H1 (cell line): ENCODE data around the gene JAKMIP2. TPM values are rescaled to one million over a fixed set of nuclear protein-coding genes. Genes with fewer than 3 reads are reported as not detected.

Source experiments
- CTCF ChIA-PET: fragments of 300-600 bp; sonication (Branson Sonifier 250); formaldehyde crosslinking; loops from one replicate; lab custom pipeline; 2021; ENCODE audit not compliant: partially characterized antibody; lab: Charles Lee
- POLR2A ChIA-PET: fragments of 300-600 bp; sonication (Branson Sonifier 250); formaldehyde crosslinking; loops from one replicate; lab custom pipeline; 2021; ENCODE audit warnings: inconsistent platforms; ENCODE audit not compliant: partially characterized antibody; lab: Charles Lee
- DNase-seq, 2 experiments: peaks; one replicate each; pipeline versions ENCODE4 v3.0.0 to v3.0.0-alpha.2; 2010 to 2022; ENCODE audit warnings: low spot score in 2 of 2, low read depth in 1 of 2, mixed read lengths in 1 of 2
- FAIRE-seq: peaks from 2 replicates; lab custom pipeline; 2011; peaks lifted over from hg19 to GRCh38; lab: Jason Lieb, UNC
- H2AFZ ChIP-seq: 2 replicates; pipeline ENCODE4 v1.8.1; 2012; ENCODE audit warnings: low read length, inconsistent platforms
- H2AK5ac ChIP-seq: 2 replicates; pipeline ENCODE4 v1.6.1; 2013; ENCODE audit warnings: low read depth, low read length
- H2BK120ac ChIP-seq: replicated peaks from 2 replicates; pipeline ENCODE3; 2013; ENCODE audit warnings: low read depth, low read length, inconsistent platforms
- H2BK12ac ChIP-seq: 2 replicates; pipeline ENCODE4 v1.6.1; 2013; ENCODE audit warnings: low read depth, low read length
- H2BK15ac ChIP-seq: 2 replicates; pipeline ENCODE4 v1.6.1; 2013; ENCODE audit warnings: low read length
- H2BK20ac ChIP-seq: 2 replicates; pipeline ENCODE4 v1.6.1; 2013; ENCODE audit warnings: low read length
- H2BK5ac ChIP-seq: 2 replicates; pipeline ENCODE4 v1.6.1; 2013; ENCODE audit warnings: low read depth, low read length
- H3K14ac ChIP-seq: 2 replicates; pipeline ENCODE4 v1.6.1; 2013; ENCODE audit warnings: inconsistent platforms; ENCODE audit not compliant: insufficient read length
- H3K18ac ChIP-seq: 2 replicates; pipeline ENCODE4 v1.6.1; 2013; ENCODE audit warnings: low read length; ENCODE audit errors: extremely low read depth
- H3K23ac ChIP-seq: 2 replicates; pipeline ENCODE4 v1.6.1; 2013; ENCODE audit warnings: inconsistent platforms; ENCODE audit not compliant: insufficient read length
- H3K23me2 ChIP-seq: 2 replicates; pipeline ENCODE4 v1.6.1; 2013; ENCODE audit warnings: low read depth, low read length
- H3K27ac ChIP-seq: 2 replicates; pipeline ENCODE4 v1.6.1; 2011; ENCODE audit warnings: low read depth, low read length, inconsistent platforms
- H3K27me3 ChIP-seq, 4 experiments: replicated peaks in 1 of 4; 1 replicate in 1 of 4; 2 replicates in 3 of 4; pipeline versions ENCODE4 v1.6.1 to v1.8.1; 2011 to 2013; ENCODE audit warnings: low read length in 3 of 4, mild to moderate bottlenecking in 3 of 4, inconsistent platforms in 2 of 4, mixed read lengths in 2 of 4, moderate library complexity in 1 of 4; ENCODE audit not compliant: control insufficient read depth in 3 of 4, insufficient read depth in 3 of 4; ENCODE audit errors: extremely low read depth in 1 of 4
- H3K36me3 ChIP-seq, 4 experiments: 2 replicates each; pipeline versions ENCODE4 v1.6.1 to v1.8.1; 2011 to 2013; ENCODE audit warnings: mild to moderate bottlenecking in 4 of 4, low read length in 3 of 4, moderate library complexity in 2 of 4, control low read depth in 1 of 4, inconsistent platforms in 1 of 4; ENCODE audit not compliant: insufficient read depth in 4 of 4, control insufficient read depth in 2 of 4
- H3K4ac ChIP-seq: replicated peaks from 2 replicates; pipeline ENCODE3; 2013; ENCODE audit warnings: low read length, low read depth, mixed read lengths, inconsistent platforms; ENCODE audit not compliant: insufficient read length
- H3K4me1 ChIP-seq, 4 experiments: replicated peaks in 1 of 4; 1 replicate in 1 of 4; 2 replicates in 3 of 4; pipeline versions ENCODE4 v1.6.1 to v1.8.1; 2011 to 2013; ENCODE audit warnings: low read length in 3 of 4, inconsistent platforms in 2 of 4, mixed read lengths in 1 of 4; ENCODE audit not compliant: insufficient read depth in 4 of 4, control insufficient read depth in 3 of 4
- H3K4me2 ChIP-seq, 2 experiments: 2 replicates each; pipeline versions ENCODE4 v1.6.1 to v1.8.1; 2011 to 2013; ENCODE audit warnings: low read depth in 2 of 2, low read length in 2 of 2, control low read depth in 1 of 2, inconsistent platforms in 1 of 2, mild to moderate bottlenecking in 1 of 2; ENCODE audit not compliant: insufficient read depth in 1 of 2
- H3K4me3 ChIP-seq, 4 experiments: fragments of 200-600, 300-600 bp in 1 of 4; sonication (generic), shearing (Covaris generic), sonication (Bioruptor Twin) in 1 of 4; 2 replicates each; pipeline versions ENCODE4 v1.5.1 to v1.8.1; 2011 to 2016; ENCODE audit warnings: low read length in 4 of 4, low read depth in 3 of 4, control low read depth in 2 of 4, inconsistent platforms in 2 of 4, mild to moderate bottlenecking in 2 of 4, mixed read lengths in 1 of 4, moderate library complexity in 1 of 4; ENCODE audit not compliant: insufficient read depth in 2 of 4; ENCODE audit errors: extremely low read depth in 1 of 4
- H3K56ac ChIP-seq: replicated peaks from 2 replicates; pipeline ENCODE3; 2013; ENCODE audit warnings: low read depth, mild to moderate bottlenecking, mixed read lengths, low read length, inconsistent platforms; ENCODE audit not compliant: insufficient read length
- H3K79me1 ChIP-seq: 2 replicates; pipeline ENCODE4 v1.6.1; 2013; ENCODE audit warnings: low read depth, low read length, control low read depth
- H3K79me2 ChIP-seq, 2 experiments: 2 replicates each; pipeline versions ENCODE4 v1.6.1 to v1.8.1; 2012 to 2013; ENCODE audit warnings: low read length in 2 of 2, mild to moderate bottlenecking in 2 of 2, inconsistent platforms in 1 of 2; ENCODE audit not compliant: insufficient read depth in 2 of 2, control insufficient read depth in 1 of 2
- H3K9ac ChIP-seq, 4 experiments: replicated peaks in 1 of 4; 1 replicate in 1 of 4; 2 replicates in 3 of 4; pipeline versions ENCODE4 v1.6.1 to v1.8.1; 2011 to 2013; ENCODE audit warnings: low read depth in 3 of 4, low read length in 3 of 4, control low read depth in 2 of 4, mild to moderate bottlenecking in 2 of 4, moderate library complexity in 2 of 4, inconsistent platforms in 1 of 4; ENCODE audit errors: extremely low read depth in 1 of 4
- H3K9me3 ChIP-seq, 2 experiments: 2 replicates each; pipeline versions ENCODE4 v1.6.1 to v1.8.1; 2012 to 2013; ENCODE audit warnings: mild to moderate bottlenecking in 2 of 2, moderate library complexity in 2 of 2, control low read depth in 1 of 2, inconsistent platforms in 1 of 2, low read depth in 1 of 2, low read length in 1 of 2, mixed read lengths in 1 of 2; ENCODE audit not compliant: insufficient read depth in 2 of 2
- H4K20me1 ChIP-seq, 2 experiments: replicated peaks in 1 of 2; 2 replicates each; pipeline versions ENCODE3 to v1.8.1; 2011 to 2013; ENCODE audit warnings: inconsistent platforms in 2 of 2, low read length in 2 of 2, mild to moderate bottlenecking in 1 of 2; ENCODE audit not compliant: insufficient read depth in 2 of 2, control insufficient read depth in 1 of 2
- H4K5ac ChIP-seq: 2 replicates; pipeline ENCODE4 v1.6.1; 2013; ENCODE audit warnings: low read length, low read depth, mixed read lengths, inconsistent platforms; ENCODE audit not compliant: insufficient read length
- H4K8ac ChIP-seq: 2 replicates; pipeline ENCODE4 v1.8.0; 2013; ENCODE audit warnings: mild to moderate bottlenecking, moderate library complexity, low read length, inconsistent platforms; ENCODE audit not compliant: insufficient read depth; ENCODE audit errors: extremely low read depth
- H4K91ac ChIP-seq: replicated peaks from 2 replicates; pipeline ENCODE3; 2013; ENCODE audit warnings: low read length, mixed read lengths, inconsistent platforms; ENCODE audit not compliant: insufficient read length
- BCL11A ChIP-seq, 2 experiments: IDR thresholded peaks; one replicate each; pipeline ENCODE4 v1.6.1; 2011; ENCODE audit warnings: low read depth in 2 of 2, low read length in 2 of 2, mild to moderate bottlenecking in 2 of 2
- EP300 ChIP-seq, 2 experiments: IDR thresholded peaks; 1 replicate in 1 of 2; 2 replicates in 1 of 2; pipeline ENCODE4 v1.6.1; 2011 to 2012; ENCODE audit warnings: low read depth in 2 of 2, low read length in 2 of 2, mild to moderate bottlenecking in 2 of 2, borderline replicate concordance in 1 of 2, inconsistent platforms in 1 of 2, moderate library complexity in 1 of 2
- GABPA ChIP-seq: IDR thresholded peaks from 2 replicates; pipeline ENCODE4 v1.6.1; 2011; ENCODE audit warnings: mild to moderate bottlenecking, low read length, moderate library complexity, borderline replicate concordance; ENCODE audit not compliant: insufficient read depth
- KDM1A ChIP-seq: fragments of 200-600, 300-600 bp; sonication (generic); IDR thresholded peaks from 2 replicates; pipeline ENCODE4 v1.7.1; 2016; ENCODE audit warnings: mild to moderate bottlenecking, low read length, borderline replicate concordance
- RAD21 ChIP-seq, 2 experiments: IDR thresholded peaks in 1 of 2; conservative IDR thresholded peaks in 1 of 2; 2 replicates each; pipeline ENCODE4 v1.6.1; 2011; ENCODE audit warnings: low read depth in 2 of 2, low read length in 2 of 2, improper control_type of control experiment in 1 of 2, inconsistent platforms in 1 of 2, mild to moderate bottlenecking in 1 of 2, moderate library complexity in 1 of 2
- SIX5 ChIP-seq: IDR thresholded peaks from 2 replicates; pipeline ENCODE4 v1.6.1; 2011; ENCODE audit warnings: mild to moderate bottlenecking, low read depth, low read length
- SP1 ChIP-seq: IDR thresholded peaks from 2 replicates; pipeline ENCODE4 v1.6.1; 2011; ENCODE audit warnings: low read depth, low read length
- TCF12 ChIP-seq: IDR thresholded peaks from 2 replicates; pipeline ENCODE4 v1.6.1; 2011; ENCODE audit warnings: low read depth, mild to moderate bottlenecking, low read length
- WGBS, 2 experiments: shearing (Covaris generic) in 1 of 2; methylation state at CpG; one replicate each; pipeline versions ENCODE4 v1.1.6 to v1.1.7; 2013 to 2015; ENCODE audit warnings: low lambda C conversion rate in 2 of 2, mixed read lengths in 2 of 2, inconsistent platforms in 1 of 2, low coverage in 1 of 2, missing lambda C conversion rate in 1 of 2; ENCODE audit not compliant: insufficient replicate concordance in 2 of 2, insufficient coverage in 1 of 2, insufficient read length in 1 of 2; ENCODE audit errors: extremely low coverage in 1 of 2, missing lambda C conversion rate in 1 of 2; 5-methylcytosine and 5-hydroxymethylcytosine counted together
- polyA plus RNA-seq, 7 experiments: library from polyadenylated mRNA; depleted of rRNA in 3 of 7; stranded (reverse) in 5 of 7; unstranded in 2 of 7; fragments of >200 nt in 5 of 7; fragments of 200-250 nt in 2 of 7; gene quantifications; 1 replicate in 5 of 7; 2 replicates in 1 of 7; 4 replicates in 1 of 7; pipeline versions ENCODE4 v1.2.1 to v1.2.3, GENCODE V29; 2011 to 2013; ENCODE audit warnings: missing spikeins in 2 of 7, mixed read lengths in 2 of 7
- total RNA-seq: library from RNA; stranded (reverse); fragmentation: NEBNext Ultra II Directional; extraction: Animal tissue kit (Norgen Biotek cat#: 25700); gene quantifications from 2 replicates; pipeline ENCODE4 v1.2.1, GENCODE V29; 2021

JAKMIP2 gene
- total and polyA plus RNA-seq, 2 of the 8 experiments (the other 6 are each of a cell fraction or from before 2014, with no cell fraction given) = 2.4 to 13.6 TPM

GRCh38 chr5:147743678-147744374 is 38.7 kb downstream of the JAKMIP2 start:
- Histone ChIP-seq H4K20me1 (peaks cover 0 to 5% of the 10 kb centered on the region in 2 experiments), H3K27me3 (no peaks in the 10 kb centered on the region), H3K18ac (no peak overlapping the region), H2BK15ac (no peak overlapping the region), H4K5ac (no peak overlapping the region), H3K4ac (no peak overlapping the region), H3K79me1 (no peaks in the 10 kb centered on the region), H3K4me1 (peaks cover 0 to 13% (median 0%) of the 10 kb centered on the region in 4 experiments; a peak in 3 of 7 replicates), H3K4me2 (no peak overlapping the region), H3K27ac (no peak overlapping the region), H3K23ac (no peak overlapping the region), H2BK20ac (no peak overlapping the region), H2BK120ac (no peak overlapping the region), H3K4me3 (no peak overlapping the region), H4K91ac (no peak overlapping the region), H4K8ac (no peak overlapping the region), H3K14ac (no peak overlapping the region), H3K79me2 (peaks cover 0 to 12% of the 10 kb centered on the region in 2 experiments; a peak in 1 of 4 replicates), H2BK12ac (no peak overlapping the region), H3K9ac (peak overlapping the region in 1 of 4 experiments; percentile 34; a peak in 1 of 7 replicates), H3K36me3 (no peaks in the 10 kb centered on the region), H2BK5ac (no peak overlapping the region), H2AFZ (no peak overlapping the region), H3K9me3 (no peaks in the 10 kb centered on the region), H3K56ac (no peak overlapping the region), H2AK5ac (no peak overlapping the region), H3K23me2 (no peaks in the 10 kb centered on the region)
- TF ChIP-seq SP1 = no peak
- no peak for TF ChIP-seq KDM1A
- TF ChIP-seq SIX5 = no peak
- TF ChIP-seq BCL11A (IDR thresholded peaks at IDR 0.05; ENCODE audit: low read depth in 2 of 2, low read length in 2 of 2) = no peak
- TF ChIP-seq RAD21 (IDR thresholded peaks at IDR 0.05 in 1 of 2, conservative IDR thresholded peaks at IDR 0.05 in 1 of 2; ENCODE audit: low read depth in 2 of 2, low read length in 2 of 2) = no peak
- no peak for TF ChIP-seq EP300 (IDR thresholded peaks at IDR 0.05; ENCODE audit: borderline replicate concordance in 1 of 2, low read depth in 2 of 2, low read length in 2 of 2)
- no peak for TF ChIP-seq GABPA
- no peak for TF ChIP-seq TCF12
- FAIRE-seq = no peak
- CTCF ChIA-PET = interaction anchor here (0.5 to 1.0 kb wide), 4 partner anchors 8 to 114 kb away, joined by 3 to 4 read pairs (median 3); no protein-coding TSS in a partner anchor
- no peak for DNase-seq
- POLR2A ChIA-PET = no interaction called here
- whole genome bisulfite sequencing, 2 experiments = 83% methylated on average over 1 of the region's 1 CpG; no CpG with 5 or more reads in 1 of the 2 experiments
